Stimulated activated CD4-positive, alpha-beta T cell treated with anti-CD3 and anti-CD28 coated beads, Interleukin-15, amount 100 ng/mL, for 1 hour (primary cell): Measurements from ENCODE around the gene ZNF865.
A peak's percentile ranks its signal among the peaks of the same experiment; 100 is the strongest.
"Not testable (repeated sequence)": the region's sequence is repeated elsewhere in the genome, so short reads cannot be mapped to it uniquely, and the experiment has no call there.

Experiments
- DNase-seq, 2 donors: peaks; one replicate each; pipeline ENCODE4 v3.0.0-alpha.2; 2020; ENCODE audit warnings: low read depth in 1 of 2, low spot score in 1 of 2

The ZNF865 gene

DNA sequence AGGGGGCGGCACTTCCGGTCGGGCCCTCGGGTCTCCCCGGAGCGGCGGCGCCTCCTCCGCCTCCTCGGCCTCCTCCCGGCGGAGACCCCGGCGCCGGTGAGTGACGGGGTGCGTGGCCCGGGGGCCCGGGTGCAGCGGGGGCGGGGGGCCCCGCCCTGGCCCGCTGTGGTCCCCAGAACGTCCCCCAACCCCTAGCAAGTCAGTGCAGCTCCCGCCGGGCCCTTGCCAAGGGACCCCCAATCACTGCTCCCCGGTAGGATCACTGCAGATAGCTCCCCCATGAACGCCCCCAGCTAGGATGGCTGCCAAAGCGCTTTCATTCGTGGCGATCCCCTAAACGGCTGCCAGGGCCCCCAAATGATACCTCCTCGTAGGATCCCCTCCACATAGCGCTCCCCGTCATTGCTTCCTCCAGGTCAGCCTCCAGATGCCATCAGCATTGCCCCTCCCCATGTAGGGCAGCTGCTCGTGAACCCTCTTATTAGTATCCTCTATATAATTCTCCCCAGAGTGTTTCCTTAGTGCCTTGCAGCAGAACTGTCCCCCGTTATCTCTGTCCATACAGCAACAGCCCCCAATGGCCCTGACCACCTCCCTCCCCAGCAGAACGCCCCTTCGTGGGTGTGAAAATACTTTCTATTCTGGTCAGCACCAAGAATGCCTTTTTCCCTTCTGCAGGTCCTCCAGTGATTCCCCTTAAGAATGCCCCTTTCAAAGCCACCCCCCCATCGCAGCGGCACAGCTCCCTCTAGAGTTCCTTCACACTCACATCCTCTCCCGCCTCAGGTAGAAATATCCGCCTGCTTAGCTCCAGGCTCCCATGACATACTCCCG is at the start of gene ZNF865:
TSS of gene ZNF865 (plus strand) at position 11 of the 834 bp plus-strand sequence. CDS start 7,972 bp downstream, outside the sequence.
- peak; percentile 44 to 46 for DNase-seq

DNA sequence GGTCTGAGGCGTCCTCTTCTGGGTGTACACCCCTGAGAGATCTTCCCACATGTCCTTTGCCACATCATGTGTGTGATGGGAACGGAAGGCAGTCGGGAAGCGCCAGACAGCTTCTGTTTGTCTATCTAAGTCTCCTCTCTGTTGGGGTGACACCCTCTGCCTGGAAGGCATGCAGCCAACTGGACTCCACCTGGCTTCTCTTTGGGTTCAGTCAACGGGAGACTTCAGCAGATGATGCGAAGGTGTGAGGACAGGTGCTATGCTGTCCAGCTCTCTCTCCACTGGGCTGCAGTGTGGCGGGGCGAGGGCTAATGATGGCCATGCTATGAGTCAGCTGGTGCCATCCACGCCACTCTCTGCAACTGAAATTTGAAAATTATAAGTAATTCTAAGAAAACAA is 45.8 kb upstream of the ZNF865 start:
- DNase-seq, result no peak

DNA sequence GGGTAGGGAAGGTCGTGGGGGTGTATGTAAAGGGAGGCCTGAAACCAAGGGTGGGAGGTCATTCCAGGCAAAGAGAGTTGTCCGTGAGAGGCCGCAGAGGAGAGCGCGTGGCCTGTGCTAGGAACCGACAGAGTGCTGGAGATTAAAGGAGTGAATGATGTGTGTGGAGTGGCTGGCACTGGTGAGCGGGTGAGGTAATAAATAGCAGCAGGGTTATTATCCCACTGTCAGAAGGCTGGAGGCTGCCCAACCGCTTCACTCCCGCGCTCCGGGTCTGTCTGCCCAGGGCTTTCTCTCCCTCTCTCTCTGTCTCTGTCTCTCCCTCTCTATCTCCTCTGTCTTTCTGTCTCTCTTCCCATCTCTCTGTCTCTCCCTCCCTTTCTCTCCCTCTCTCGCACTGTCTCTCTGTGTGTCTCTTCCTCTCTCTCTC is 42.2 kb upstream of the ZNF865 start:
- DNase-seq, result no peak

DNA sequence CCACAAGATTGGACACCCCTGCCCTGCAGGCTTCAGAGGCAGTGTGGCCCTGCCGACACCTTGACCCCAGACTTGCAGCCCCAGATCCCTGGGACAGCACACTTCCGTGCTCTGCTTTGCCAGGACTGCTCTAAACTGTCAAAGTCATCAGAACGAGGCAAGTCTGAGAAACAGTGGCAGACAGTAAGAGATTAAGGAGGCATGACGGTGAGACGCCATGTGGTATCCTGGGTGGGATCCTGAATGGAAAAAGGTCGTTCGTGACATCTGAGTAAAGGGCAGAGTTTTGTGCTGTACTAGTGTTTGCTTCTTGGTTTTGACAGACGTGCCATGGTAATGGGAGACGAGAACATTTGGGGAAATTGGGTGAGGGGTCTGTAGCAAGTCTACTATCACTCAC is 38.6 kb upstream of the ZNF865 start:
- DNase-seq, result no peak

DNA sequence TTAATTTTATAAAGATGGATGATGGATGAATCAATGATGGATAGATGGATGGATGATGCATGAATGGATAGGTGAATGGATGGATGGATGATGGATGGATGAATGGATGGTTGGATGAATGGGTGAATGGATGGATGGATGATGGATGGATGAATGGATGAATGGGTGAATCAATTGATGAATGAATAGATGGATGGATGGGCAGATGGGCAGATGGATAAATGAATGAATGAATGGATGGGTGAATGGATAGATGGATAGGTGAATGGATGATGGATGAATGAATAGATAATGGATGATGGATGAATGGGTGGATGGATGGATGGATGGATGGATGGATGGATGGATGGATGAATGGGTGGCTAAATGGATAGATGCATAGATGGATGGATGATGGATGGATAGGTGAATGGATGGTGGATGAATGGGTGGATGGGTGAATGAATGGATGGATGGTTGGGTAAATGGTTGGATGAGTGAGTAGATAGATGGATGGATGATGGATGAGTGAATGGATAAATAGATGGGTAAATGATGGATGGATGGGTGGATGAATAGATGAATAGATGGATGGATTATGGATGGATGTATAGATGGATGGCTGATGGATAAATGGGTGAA is 37.6 kb upstream of the ZNF865 start:
- no peak for DNase-seq

DNA sequence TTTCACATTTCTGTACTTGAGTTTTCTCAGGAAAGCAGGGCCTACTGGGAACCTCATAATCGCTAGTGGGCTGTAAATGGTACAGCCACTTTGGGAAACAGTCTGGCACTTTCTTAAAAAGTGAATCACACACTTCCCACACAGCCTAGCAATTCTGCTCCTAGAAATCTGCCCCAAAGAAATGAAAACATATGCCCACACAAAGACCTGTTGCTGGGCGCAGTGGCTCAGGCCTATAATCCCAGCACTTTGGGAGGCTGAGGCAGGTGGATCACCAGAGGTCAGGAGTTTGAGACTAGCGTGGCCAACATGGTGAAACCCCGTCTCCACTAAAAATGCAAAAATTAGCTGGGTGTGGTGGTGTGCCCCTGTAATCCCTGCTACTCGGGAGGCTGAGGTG is 36.0 kb upstream of the ZNF865 start:
- not testable (repeated sequence) for DNase-seq

DNA sequence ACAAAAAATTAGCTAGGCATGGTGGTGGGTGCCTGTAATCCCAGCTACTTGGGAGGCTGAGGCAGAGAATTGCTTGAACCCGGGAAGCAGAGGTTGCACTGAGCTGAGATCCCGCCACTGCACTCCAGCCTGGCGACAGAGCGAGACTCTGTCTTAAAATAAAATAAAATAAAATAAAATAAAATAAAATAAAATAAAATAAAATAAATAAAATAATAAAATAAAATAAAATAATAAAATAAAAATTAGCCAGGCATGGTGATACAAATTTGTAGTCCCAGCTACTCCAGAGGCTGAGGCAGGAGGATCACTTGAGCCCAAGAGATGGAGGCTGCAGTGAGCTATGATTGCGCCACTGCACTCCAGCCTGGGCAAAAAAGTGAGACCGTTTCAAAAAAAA is 31.5 kb upstream of the ZNF865 start:
- not testable (repeated sequence) for DNase-seq

DNA sequence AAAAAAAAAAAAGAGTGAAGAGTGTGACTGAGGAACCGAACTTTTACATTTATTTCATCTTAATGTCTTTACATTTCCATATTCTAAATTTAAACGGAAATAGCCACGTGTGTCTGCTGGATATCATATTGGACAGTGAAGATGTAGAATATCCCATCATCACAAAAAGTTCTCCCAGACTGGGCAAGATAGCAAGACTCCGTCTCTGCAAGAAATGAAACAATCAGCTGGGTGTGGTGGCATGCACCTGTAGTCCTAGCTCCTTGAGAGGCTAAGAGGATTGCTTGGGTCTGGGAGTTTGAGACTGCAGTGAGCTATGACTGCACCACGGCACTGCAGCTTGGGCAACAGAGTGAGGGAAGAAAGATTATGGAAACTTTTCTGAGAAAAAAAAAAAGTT is 28.7 kb upstream of the ZNF865 start:
- DNase-seq, result no peak

DNA sequence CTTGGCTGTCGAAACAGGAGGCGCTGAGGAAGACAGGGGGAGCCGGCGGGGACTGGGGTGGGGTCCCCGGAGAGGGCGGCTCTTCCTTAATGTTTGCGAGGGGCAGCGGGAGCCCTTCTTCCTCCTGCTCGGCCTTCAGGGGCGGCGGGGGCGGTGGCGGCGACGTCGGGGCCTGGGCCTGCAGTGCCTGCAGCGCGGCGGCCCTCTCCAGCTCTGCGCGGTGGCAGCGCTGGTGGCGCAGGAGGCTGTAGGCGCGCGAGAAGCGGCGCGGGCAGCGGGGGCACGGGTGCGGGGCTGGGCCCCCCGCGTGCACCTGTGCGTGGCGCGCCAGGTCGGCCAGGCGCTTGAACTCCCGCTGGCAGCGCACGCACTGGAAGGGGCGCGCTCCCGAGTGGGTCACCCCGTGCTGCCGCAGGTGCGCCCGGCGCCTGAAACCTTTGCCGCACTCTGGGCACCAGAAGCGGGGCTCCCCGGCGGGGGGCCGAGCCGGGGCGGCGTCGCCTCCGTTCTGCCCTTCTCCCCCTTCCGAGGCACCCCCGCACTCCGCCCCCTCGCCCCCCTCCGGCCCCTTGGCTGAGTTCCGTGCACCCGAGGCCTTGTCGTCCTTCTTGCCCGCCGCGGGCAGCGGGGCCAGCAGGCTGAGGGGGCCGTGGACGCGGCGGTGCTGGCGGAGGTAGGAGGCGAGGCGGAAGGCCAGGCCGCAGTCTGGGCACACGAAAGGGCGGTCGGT is 27.3 kb upstream of the ZNF865 start:
- no peak for DNase-seq

DNA sequence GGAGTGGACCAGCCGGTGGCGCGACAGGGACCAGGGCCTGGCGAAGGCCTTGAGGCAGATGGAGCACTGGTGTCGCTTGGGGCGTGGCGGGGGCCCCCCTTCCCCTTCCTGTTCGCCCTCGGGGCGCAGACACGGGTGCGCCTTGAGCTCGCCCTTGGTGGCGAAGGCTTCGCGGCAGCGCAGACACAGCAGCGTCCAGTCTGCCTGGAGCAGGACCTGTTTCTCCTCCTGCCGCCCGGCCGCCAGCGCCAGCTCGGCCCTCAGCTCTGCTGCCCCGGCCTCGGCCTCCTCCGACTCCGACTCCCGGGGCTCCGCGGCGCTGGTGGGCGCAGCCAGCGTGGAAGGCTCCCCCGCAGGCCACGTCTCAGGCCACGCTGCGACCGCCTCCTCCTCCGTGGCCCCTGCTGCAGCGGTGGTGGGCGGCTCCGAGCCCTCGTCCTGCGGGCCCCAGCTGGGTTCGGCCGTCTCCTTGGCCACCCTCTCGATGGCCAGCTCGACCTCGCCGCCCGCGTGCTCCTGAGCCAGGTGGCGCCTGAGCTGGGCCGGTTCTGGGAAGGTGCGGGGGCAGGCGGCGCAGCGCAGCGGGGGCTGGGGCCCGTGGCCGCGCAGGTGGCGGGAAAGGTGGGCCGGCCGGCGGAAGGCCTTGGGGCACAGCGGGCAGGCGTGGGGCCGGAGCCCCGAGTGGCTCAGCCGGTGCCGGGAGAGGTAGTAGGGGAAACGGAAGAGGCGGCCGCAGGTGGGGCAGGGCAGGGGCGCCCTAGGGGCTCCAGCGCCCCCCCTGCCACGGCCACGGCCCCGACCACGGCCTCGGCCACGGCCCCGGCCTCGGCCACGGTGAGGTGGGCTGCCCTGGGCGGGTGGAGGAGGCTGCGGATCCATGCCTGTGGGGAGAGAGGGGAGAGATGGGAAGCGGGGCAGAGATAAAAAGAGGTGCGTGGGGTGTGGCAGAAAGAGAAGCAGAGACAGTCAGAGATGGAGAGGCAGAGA is 26.4 kb upstream of the ZNF865 start:
- no peak for DNase-seq

DNA sequence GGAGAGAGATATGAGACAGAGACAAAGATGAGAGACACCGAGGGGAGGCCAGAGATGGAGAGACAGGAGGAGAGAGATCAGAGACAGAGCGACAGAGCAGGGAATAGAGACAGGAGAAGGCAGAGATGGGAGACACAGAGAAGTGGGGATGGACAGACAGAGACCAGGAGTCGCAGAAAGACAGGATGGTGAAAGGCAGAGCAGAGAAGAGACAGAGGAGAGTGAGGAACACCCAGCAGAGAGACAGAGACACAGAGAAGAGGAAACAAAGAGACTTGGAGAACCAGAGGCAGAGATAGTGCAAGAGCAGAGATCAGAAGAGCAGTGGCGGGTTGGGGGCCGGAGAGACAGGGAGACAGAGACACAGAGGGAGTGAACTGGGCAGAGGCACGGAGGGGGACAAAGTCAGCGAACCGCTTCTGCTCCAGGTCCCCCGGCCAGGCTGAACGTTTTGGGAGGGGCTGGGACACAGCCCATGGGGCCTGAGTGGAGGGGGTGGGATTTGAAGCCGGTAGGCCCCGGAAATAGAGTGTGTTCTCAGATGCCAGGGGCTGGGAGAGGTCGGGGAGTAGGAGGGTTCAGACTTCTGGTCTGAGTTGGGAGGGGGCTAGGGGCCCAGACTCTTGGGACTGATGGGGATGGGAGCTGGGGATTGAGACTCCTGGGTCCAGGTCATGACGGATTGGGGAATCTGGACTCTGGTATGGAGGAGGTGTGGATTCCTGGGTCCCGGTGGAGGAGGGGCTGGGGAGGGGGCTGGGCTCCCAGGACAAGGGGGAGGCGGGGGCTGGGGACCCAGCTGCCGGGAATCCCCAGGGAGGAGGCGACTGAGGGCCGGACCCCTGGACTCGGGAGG is 25.5 kb upstream of the ZNF865 start:
- no peak for DNase-seq

DNA sequence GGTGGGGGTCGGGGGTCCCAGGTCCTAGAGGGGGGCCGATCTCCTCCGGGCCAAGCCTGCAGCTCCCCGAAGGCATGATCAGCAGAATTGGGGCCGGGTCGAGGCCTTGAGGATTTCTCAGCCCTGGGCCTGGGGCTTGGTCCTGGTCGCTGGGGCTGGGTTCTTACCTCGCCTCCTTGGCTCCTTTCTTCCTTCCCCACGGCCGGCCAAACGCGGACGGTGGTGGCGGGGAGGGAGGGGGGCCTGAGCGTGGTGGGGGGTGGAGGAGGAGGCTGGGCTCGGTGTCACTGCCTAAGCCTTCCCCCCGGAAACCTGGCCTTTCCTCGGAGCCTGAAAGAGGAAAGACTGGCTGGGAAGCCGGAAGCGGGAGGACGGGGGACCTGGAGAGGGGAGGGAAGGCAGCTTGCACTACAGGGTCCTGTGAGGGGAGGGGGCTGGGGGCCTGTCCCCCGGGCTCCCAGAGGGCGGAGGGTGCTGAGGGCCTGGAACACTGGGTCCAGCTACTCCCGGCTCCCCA is 24.8 kb upstream of the ZNF865 start, which contains the start of gene ZNF579:
TSS of gene ZNF579 (minus strand) at position 221 of the 517 bp plus-strand sequence. CDS start 1,209 bp downstream, outside the sequence.
- DNase-seq, result peak; percentile 45 to 73

DNA sequence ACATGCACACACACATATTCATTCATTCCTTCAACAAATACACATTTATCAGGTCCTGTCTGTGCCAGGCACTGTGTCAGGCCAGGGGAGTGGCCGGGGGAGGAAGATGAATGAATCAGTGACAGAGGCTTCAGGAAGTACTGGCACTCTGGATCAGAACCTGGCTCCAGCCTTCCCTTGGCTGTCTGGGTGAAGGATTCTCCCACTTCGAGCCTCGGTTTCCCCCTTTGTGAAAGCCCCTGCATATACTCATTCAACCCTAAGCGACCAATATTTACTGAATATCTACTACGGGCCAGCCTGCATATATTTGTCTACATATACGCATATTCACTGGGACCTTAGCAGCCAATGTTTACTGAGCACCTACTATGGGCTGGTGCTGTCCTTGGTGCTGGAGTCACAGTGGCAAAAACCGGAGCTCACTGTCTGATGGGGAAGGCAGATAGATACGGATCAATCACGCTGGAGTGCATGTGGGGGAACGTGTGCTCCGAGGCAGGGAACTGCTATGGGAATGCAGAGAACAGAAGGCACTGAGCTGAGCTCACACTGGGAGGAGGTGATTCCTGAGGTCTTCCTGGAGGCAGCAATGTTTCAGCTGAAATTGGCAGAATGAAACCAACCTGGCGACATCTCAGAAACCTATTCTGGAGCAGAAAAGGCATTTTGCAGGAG is 24.2 kb upstream of the ZNF865 start:
- DNase-seq, result no peak

DNA sequence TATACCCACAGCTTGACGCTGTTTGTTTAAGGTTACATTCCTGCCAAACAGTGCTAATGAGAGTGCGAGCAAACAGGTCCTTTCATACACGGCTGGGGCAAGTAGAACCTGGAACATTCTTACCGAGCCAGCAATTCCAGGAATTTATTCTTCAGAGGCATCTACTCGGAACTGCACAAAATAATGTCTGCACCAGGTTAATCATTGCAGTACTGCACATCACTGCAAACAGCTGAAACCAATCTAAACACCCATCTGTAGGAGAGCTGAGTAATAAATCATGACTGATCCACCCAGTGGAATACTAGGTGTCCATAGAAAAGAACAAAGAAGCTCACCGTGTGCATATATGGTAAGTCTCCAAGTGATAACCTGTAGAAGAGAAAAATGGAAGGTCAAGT is 23.6 kb upstream of the ZNF865 start:
- no peak for DNase-seq

DNA sequence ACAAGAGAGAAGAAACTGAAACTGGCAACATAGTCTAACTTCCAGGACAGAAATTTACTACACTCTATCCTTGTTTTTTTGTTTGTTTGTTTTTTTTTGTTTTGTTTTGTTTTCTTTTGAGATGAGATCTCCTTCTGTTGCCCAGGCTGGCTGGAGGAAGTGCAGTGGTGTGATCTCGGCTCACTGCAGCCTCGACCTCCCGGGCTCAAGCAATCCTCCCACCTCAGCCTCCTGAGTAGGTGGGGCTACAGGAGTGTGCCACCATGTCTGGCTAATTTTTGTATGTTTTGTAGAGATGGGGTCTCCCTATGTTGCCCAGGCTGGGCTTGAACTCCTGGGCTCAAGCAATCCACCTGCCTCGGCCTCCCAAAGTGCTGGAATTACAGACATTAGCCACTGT is 23.2 kb upstream of the ZNF865 start:
- DNase-seq, result not testable (repeated sequence)

DNA sequence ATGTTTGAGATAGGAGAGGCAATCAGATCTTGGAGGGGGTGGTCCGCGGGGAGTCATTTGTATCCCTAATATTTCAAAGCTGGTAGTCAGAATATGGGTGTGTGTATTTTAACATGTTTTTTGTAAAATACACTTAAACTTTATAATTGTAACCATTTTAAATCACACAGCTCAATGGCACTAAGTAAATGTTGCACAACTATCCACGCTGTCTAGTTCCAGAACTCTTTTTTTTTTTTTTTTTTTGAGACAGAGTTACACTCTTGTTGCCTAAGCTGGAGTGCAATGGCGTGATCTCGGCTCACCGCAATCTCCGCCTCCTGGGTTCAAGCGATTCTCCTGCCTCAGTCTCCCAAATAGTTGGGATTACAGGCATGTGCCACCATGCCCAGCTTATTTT is 21.6 kb upstream of the ZNF865 start:
- not testable (repeated sequence) for DNase-seq

DNA sequence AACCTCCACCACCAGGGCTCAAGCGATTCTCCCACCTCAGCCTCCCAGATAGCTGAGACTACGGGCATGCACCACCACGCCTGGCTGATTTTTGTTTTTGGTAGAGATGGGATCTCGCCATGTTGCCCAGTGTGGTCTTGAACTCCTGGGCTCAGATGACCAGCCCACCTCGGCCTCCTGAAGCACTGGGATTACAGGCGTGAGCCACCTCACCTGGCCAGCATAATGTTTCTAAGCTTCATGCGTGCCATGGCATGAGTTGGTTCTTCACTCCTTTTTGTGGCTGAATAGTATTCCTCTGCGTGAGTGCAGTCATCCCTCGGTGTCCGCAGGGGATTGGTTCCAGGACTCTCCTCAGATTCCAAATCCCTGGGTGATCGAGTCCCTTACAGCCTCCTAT is 20.6 kb upstream of the ZNF865 start:
- DNase-seq, result no peak

DNA sequence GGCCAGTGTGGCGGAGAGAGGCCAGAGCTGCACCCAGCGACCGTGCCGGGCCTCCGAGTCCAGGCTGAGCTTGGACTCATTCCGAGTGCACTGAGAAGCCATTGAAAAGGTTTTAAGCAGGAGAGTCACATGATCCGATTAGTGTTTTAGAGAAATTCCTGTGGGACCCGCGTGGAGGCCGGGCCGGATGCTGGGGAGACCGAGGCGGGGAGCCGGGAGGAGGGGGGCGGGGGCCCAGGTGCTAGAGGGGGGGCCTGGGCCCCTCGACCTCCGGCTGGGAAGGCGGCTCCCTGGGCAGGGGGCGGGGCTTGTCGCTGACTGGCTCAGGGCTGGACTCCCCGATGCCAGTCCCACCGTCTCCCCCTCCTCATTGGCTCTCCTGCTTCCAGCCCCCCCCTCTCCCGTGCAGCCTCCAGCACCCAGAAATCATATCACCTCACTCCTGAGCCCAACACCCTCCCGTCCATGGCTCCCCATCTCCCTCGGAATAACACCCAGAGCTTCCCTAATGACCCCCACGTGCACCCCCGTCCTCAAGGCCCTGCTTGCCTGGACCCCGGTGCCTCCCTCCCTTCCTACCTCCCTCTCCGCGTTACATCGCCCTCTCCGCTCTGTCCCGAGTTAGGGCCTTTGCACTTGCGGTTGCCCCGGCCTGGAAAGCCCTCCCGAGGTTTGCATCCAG is 19.6 kb upstream of the ZNF865 start:
- DNase-seq, result peak in 1 of 2 donors; percentile 53
